IMR-90 (cell line): ENCODE data around the gene TTC16. TPM values are rescaled to one million over a fixed set of nuclear protein-coding genes. Genes with fewer than 3 reads are reported as not detected.

Experiments used
- ATAC-seq: fragments of 200-7000 bp; cut with Tn5 transposase; 2 replicates; pipeline ENCODE4 v1.9.1; 2020; ENCODE audit warnings: low read depth, mild to moderate bottlenecking, moderate library complexity
- BruUV-seq: library from RNA; stranded (reverse); fragments of 400-500 nt; replicated peaks from 2 replicates; lab custom pipeline; 2021; lab: Mats Ljungman, UMichigan
- CTCF ChIA-PET: fragments of 300-600 bp; formaldehyde crosslinking; extraction: SDS; loops from one replicate; lab custom pipeline; 2021; ENCODE audit warnings: antibody characterized with exemption; lab: Yijun Ruan, JAX
- POLR2A ChIA-PET: fragments of 300-600 bp; sonication (Branson Sonifier 250); formaldehyde crosslinking; loops from one replicate; lab custom pipeline; 2022; ENCODE audit warnings: antibody characterized with exemption; ENCODE audit not compliant: unreplicated experiment; lab: Charles Lee
- DNase-seq: peaks from one replicate; pipeline ENCODE4 v3.0.0; 2013
- H2AFZ ChIP-seq: replicated peaks from 2 replicates; pipeline ENCODE3; 2013; ENCODE audit warnings: low read length, mild to moderate bottlenecking; ENCODE audit not compliant: poor library complexity
- H2AK5ac ChIP-seq: 2 replicates; pipeline ENCODE4 v1.6.1; 2013; ENCODE audit warnings: low read depth, low read length, inconsistent platforms
- H2AK9ac ChIP-seq: replicated peaks from 2 replicates; pipeline ENCODE3; 2013; ENCODE audit warnings: mild to moderate bottlenecking, low read depth, low read length, moderate library complexity; ENCODE audit not compliant: poor library complexity
- H2BK120ac ChIP-seq: 2 replicates; pipeline ENCODE4 v1.6.1; 2013; ENCODE audit warnings: low read depth, low read length, inconsistent platforms
- H2BK15ac ChIP-seq: 3 replicates; pipeline ENCODE4 v1.6.1; 2013; ENCODE audit warnings: low read depth, low read length, inconsistent platforms
- H2BK20ac ChIP-seq: 2 replicates; pipeline ENCODE4 v1.6.1; 2013; ENCODE audit warnings: low read depth, mild to moderate bottlenecking, inconsistent platforms, low read length, moderate library complexity
- H2BK5ac ChIP-seq: 2 replicates; pipeline ENCODE4 v1.6.1; 2013; ENCODE audit warnings: mild to moderate bottlenecking, low read depth, low read length, inconsistent platforms; ENCODE audit not compliant: poor library complexity, severe bottlenecking
- H3K14ac ChIP-seq: replicated peaks from 2 replicates; pipeline ENCODE4 v1.6.1; 2013; ENCODE audit warnings: low read depth, low read length, inconsistent platforms
- H3K18ac ChIP-seq: 2 replicates; pipeline ENCODE4 v1.6.1; 2013; ENCODE audit warnings: low read depth, low read length, control low read depth
- H3K23ac ChIP-seq: 2 replicates; pipeline ENCODE4 v1.6.1; 2013; ENCODE audit warnings: low read depth, low read length, inconsistent platforms
- H3K27ac ChIP-seq: 2 replicates; pipeline ENCODE4 v1.5.1; 2013; ENCODE audit warnings: mild to moderate bottlenecking, control low read depth, low read length; ENCODE audit not compliant: insufficient read depth
- H3K27me3 ChIP-seq: 2 replicates; pipeline ENCODE4 v1.6.1; 2013; ENCODE audit warnings: low read length; ENCODE audit not compliant: control insufficient read depth, insufficient read depth
- H3K36me3 ChIP-seq: 2 replicates; pipeline ENCODE4 v1.6.1; 2013; ENCODE audit warnings: low read length, mixed read lengths; ENCODE audit not compliant: control insufficient read depth, insufficient read depth
- H3K4ac ChIP-seq: 2 replicates; pipeline ENCODE4 v1.6.1; 2013; ENCODE audit warnings: low read depth, low read length, inconsistent platforms
- H3K4me1 ChIP-seq: 2 replicates; pipeline ENCODE4 v1.6.1; 2013; ENCODE audit warnings: low read length, mixed read lengths; ENCODE audit not compliant: control insufficient read depth, insufficient read depth
- H3K4me2 ChIP-seq: 2 replicates; pipeline ENCODE4 v1.6.1; 2013; ENCODE audit warnings: low read depth, mild to moderate bottlenecking, control low read depth, low read length, moderate library complexity
- H3K4me3 ChIP-seq: 2 replicates; pipeline ENCODE4 v1.5.1; 2013; ENCODE audit warnings: low read depth, mild to moderate bottlenecking, control low read depth, low read length, moderate library complexity; ENCODE audit not compliant: insufficient read depth
- H3K56ac ChIP-seq: 2 replicates; pipeline ENCODE4 v1.6.1; 2013; ENCODE audit warnings: low read length, inconsistent platforms; ENCODE audit not compliant: insufficient read depth; ENCODE audit errors: extremely low read depth
- H3K79me1 ChIP-seq, 2 experiments: 2 replicates each; pipeline ENCODE4 v1.6.1; 2013; ENCODE audit warnings: low read length in 2 of 2, inconsistent platforms in 1 of 2, low read depth in 1 of 2
- H3K9ac ChIP-seq: 2 replicates; pipeline ENCODE4 v1.6.1; 2013; ENCODE audit warnings: low read depth, low read length, control low read depth
- H3K9me1 ChIP-seq: 2 replicates; pipeline ENCODE4 v1.6.1; 2013; ENCODE audit warnings: low read length, inconsistent platforms; ENCODE audit not compliant: insufficient read depth
- H3K9me3 ChIP-seq: 2 replicates; pipeline ENCODE4 v1.6.1; 2013; ENCODE audit warnings: low read length; ENCODE audit not compliant: control insufficient read depth, insufficient read depth
- H4K20me1 ChIP-seq: 2 replicates; pipeline ENCODE4 v1.6.1; 2013; ENCODE audit warnings: low read length, inconsistent platforms; ENCODE audit not compliant: insufficient read depth
- H4K5ac ChIP-seq: 2 replicates; pipeline ENCODE4 v1.6.1; 2013; ENCODE audit warnings: mild to moderate bottlenecking, low read depth, low read length, control low read depth
- H4K8ac ChIP-seq, 2 experiments: 2 replicates each; pipeline ENCODE4 v1.6.1; 2013; ENCODE audit warnings: low read depth in 2 of 2, low read length in 2 of 2, control low read depth in 1 of 2, inconsistent platforms in 1 of 2
- H4K91ac ChIP-seq: 2 replicates; pipeline ENCODE4 v1.6.1; 2013; ENCODE audit warnings: low read depth, low read length, inconsistent platforms; ENCODE audit not compliant: insufficient read depth
- FOS ChIP-seq: fragments of 150-350 bp; IDR thresholded peaks from 2 replicates; pipeline ENCODE4 v1.6.1; 2016; ENCODE audit warnings: low read depth, low read length
- MAZ ChIP-seq: IDR thresholded peaks from 2 replicates; pipeline ENCODE4 v1.6.1; 2012; ENCODE audit warnings: low read depth, mild to moderate bottlenecking, low read length, improper control_type of control experiment, moderate library complexity, borderline replicate concordance
- NFE2L2 ChIP-seq: fragments of 150-350 bp; IDR thresholded peaks from 2 replicates; pipeline ENCODE4 v1.6.1; 2016; ENCODE audit warnings: low read depth, mild to moderate bottlenecking, low read length
- WGBS, 2 experiments: methylation state at CpG; one replicate each; pipeline versions ENCODE4 v1.1.5 to v1.1.7; 2013; ENCODE audit warnings: missing lambda C conversion rate in 2 of 2; ENCODE audit not compliant: insufficient read length in 1 of 2; ENCODE audit errors: extremely low coverage in 2 of 2; 5-methylcytosine and 5-hydroxymethylcytosine counted together
- dilution Hi-C: fragments of 300-500 bp; cut with HindIII; formaldehyde crosslinking; loops from one replicate; pipeline ENCODE4 v1.14.3; 2018; ENCODE audit warnings: low sequenced_read_pairs; ENCODE audit not compliant: unreplicated experiment
- in situ Hi-C: fragments of 300-500 bp; cut with MboI; formaldehyde crosslinking; loops from 3 replicates; pipeline ENCODE4 v1.14.3; 2019; ENCODE audit warnings: low sequenced_read_pairs, inconsistent platforms, mixed read lengths
- intact Hi-C: fragments of 100-400 bp; cut with micrococcal nuclease; formaldehyde crosslinking; loops from 2 replicates; pipeline ENCODE4 v1.10.0; 2022
- polyA plus RNA-seq, 3 experiments: library from polyadenylated mRNA; depleted of rRNA; stranded (reverse); fragments of >200 nt; gene quantifications; 2 replicates each; pipeline ENCODE4 v1.2.3, GENCODE V29; 2012; ENCODE audit warnings: low replicate concordance in 1 of 3
- total RNA-seq: library from RNA; depleted of rRNA; stranded (reverse); fragments of >200 nt; gene quantifications from 2 replicates; pipeline ENCODE4 v1.2.3, GENCODE V29; 2012

The TTC16 gene
- total and polyA plus RNA-seq, 2 of the 4 experiments (the other 2 are of a cell fraction), result 0.02 TPM; not detected in 1

DNA sequence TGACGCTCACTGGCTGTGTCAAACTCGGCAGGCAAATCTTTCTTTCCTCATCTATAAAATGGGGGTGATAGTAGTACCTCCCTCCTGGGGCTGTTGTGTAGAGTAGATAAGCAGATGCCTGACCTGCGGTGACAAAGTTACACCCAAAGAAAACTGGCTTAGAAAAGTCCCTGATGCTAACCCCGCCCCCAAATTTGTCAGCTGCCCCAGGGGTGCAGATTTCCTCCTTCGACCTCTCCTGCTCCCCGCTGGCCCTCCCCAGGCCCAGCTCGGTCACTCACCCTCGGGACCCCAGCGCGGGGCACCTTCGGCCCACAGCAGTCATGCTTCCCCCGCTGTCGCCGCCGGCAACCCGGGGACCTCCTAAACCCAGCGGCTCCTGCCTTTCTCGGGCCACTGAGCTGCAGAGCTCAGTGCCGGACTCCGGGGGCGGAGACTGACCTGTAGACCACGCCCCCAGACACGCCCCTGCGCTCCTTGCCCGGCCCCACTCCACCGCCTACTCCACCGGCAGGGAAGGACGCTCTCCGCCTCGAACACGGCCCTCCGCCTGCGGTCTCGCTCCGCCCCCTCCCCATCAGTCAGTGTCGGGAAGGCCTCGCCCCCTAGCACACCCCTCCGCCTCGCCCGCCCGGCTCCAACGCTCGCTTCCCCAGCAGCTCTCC is 55.2 kb downstream of the TTC16 start:
- Histone ChIP-seq H3K4me3 (peak overlapping the region; percentile 31), H3K9ac (no peak overlapping the region), H2BK15ac (no peak overlapping the region), H4K8ac (no peak overlapping the region), H2BK120ac (no peak overlapping the region), H2BK20ac (no peak overlapping the region), H3K4me2 (peak overlapping the region; percentile 71), H3K56ac (no peak overlapping the region), H2AK9ac (peak overlapping the region; percentile 62), H3K23ac (no peak overlapping the region), H2AFZ (peak overlapping the region; percentile 94), H3K79me1 (no peaks in the 10 kb centered on the region), H3K4ac (no peak overlapping the region), H4K20me1 (no peaks in the 10 kb centered on the region), H3K9me1 (no peaks in the 10 kb centered on the region; the same call in 1 of the 2 replicates), H4K91ac (no peak overlapping the region), H3K4me1 (peaks cover 2% of the 10 kb centered on the region; the same call in 1 of the 2 replicates), H3K27me3 (peaks cover 3% of the 10 kb centered on the region), H2AK5ac (no peak overlapping the region), H4K5ac (no peak overlapping the region), H3K27ac (no peak overlapping the region), H3K14ac (no peak overlapping the region), H3K9me3 (no peaks in the 10 kb centered on the region), H3K36me3 (no peaks in the 10 kb centered on the region), H3K18ac (no peak overlapping the region), H2BK5ac (no peak overlapping the region)
- no TSS peak for BruUV-seq
- ChIA-PET POLR2A (interaction anchor here (0.8 kb wide), 1 partner anchor 22 kb away, joined by 3 read pairs; no protein-coding TSS in a partner anchor), CTCF (no interaction called here)
- in situ Hi-C loops, result no loop called here
- intact Hi-C loops, result no loop called here
- no peak for TF ChIP-seq FOS
- peak; percentile 94; the same call in 1 of the 2 replicates for TF ChIP-seq MAZ
- TF ChIP-seq NFE2L2, result no peak
- dilution Hi-C loops, result no loop called here
- peak; percentile 95 for DNase-seq
- ATAC-seq, result peak; percentile 99
- 1% methylated on average over 35 of the region's 43 CpGs; no CpG with 5 or more reads in 1 of the 2 experiments for WGBS, 2 experiments
